SK-N-MC (cell line): Measurements from ENCODE around the gene ELFN2.

Source experiments
- DNase-seq: peaks from one replicate; pipeline ENCODE4 v3.0.0-alpha.2; 2011; ENCODE audit warnings: low read depth, low spot score
- H3K27ac ChIP-seq: fragments of 200-600 bp; sonication (generic); 2 replicates; pipeline ENCODE4 v1.5.1; 2016; ENCODE audit warnings: mixed run types
- H3K36me3 ChIP-seq: fragments of 200-600 bp; sonication (generic); 2 replicates; pipeline ENCODE4 v1.6.1; 2017; ENCODE audit warnings: antibody characterized with exemption, low read length, mixed read lengths; ENCODE audit not compliant: insufficient read depth
- H3K4me3 ChIP-seq: fragments of 200-600 bp; sonication (generic); 2 replicates; pipeline ENCODE4 v1.5.1; 2016
- H3K9ac ChIP-seq: fragments of 200-600 bp; sonication (generic); 2 replicates; pipeline ENCODE4 v1.8.0; 2017; ENCODE audit warnings: mixed run types, mixed read lengths; ENCODE audit not compliant: insufficient read length
- H3K9me3 ChIP-seq: fragments of 200-600 bp; sonication (generic); 2 replicates; pipeline ENCODE4 v1.6.1; 2017; ENCODE audit warnings: low read depth, mild to moderate bottlenecking, antibody characterized with exemption, low read length, moderate library complexity, mixed read lengths
- EZH2 ChIP-seq: fragments of 200-600 bp; sonication (generic); IDR thresholded peaks from one replicate; pipeline ENCODE4 v1.6.1; 2017; ENCODE audit warnings: antibody characterized with exemption
- FOXP2 ChIP-seq: optimal IDR thresholded peaks from 2 replicates; pipeline ENCODE3; 2011; ENCODE audit warnings: mild to moderate bottlenecking, moderate library complexity; ENCODE audit not compliant: insufficient read depth; ENCODE audit errors: extremely low read length, control extremely low read depth
- POLR2AphosphoS5 ChIP-seq: IDR thresholded peaks from 2 replicates; pipeline ENCODE4 v1.6.1; 2012; ENCODE audit warnings: mild to moderate bottlenecking, low read depth, low read length, borderline replicate concordance

ELFN2 gene

DNA sequence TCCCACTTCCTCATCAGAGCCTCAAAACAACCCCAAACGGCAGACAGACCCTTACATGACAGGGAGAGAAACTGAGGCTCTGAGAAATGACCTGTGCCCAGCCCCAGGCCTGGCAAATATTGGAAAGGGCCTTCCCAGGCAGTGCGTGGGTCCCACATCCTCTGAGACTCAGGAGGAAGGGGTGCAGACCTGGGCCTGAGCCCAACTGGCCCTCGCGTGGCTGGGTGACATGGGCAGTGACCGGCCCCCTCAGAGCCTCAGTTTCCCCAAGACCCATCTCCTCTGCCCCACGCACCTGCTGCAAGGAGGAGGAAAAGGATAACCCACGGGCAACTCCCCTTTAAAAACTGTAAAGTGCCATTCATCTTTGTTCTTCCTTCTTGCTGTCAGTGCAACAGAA, 35.6 kb downstream of the ELFN2 start:
- TF ChIP-seq EZH2 (no peak), FOXP2 (no peak), POLR2AphosphoS5 (no peak)
- H3K36me3 ChIP-seq, result no peaks in the 10 kb centered on the region
- no peaks in the 10 kb centered on the region for H3K9me3 ChIP-seq
- H3K9ac ChIP-seq, result no peak overlapping the region
- no peak for DNase-seq
- H3K4me3 ChIP-seq, result no peak overlapping the region
- no peak overlapping the region for H3K27ac ChIP-seq

- no peak overlapping the region for H3K4me3 ChIP-seq
- DNase-seq, result no peak
- H3K27ac ChIP-seq, result no peak overlapping the region
- no peak overlapping the region for H3K9ac ChIP-seq
- H3K9me3 ChIP-seq, result no peaks in the 10 kb centered on the region
- no peaks in the 10 kb centered on the region for H3K36me3 ChIP-seq
- TF ChIP-seq FOXP2 (no peak), EZH2 (no peak), POLR2AphosphoS5 (no peak)
These were observed 37.2 kb downstream of the ELFN2 start for GRCh38 chr22:37390075-37390474.

- Histone ChIP-seq H3K9ac (no peak overlapping the region), H3K4me3 (no peak overlapping the region), H3K9me3 (no peaks in the 10 kb centered on the region), H3K36me3 (no peaks in the 10 kb centered on the region), H3K27ac (no peak overlapping the region)
- DNase-seq, result no peak
- no peak for TF ChIP-seq POLR2AphosphoS5
- TF ChIP-seq FOXP2, result no peak
- no peak for TF ChIP-seq EZH2
These were observed 38.7 kb downstream of the ELFN2 start for GRCh38 chr22:37388538-37388937.

DNA sequence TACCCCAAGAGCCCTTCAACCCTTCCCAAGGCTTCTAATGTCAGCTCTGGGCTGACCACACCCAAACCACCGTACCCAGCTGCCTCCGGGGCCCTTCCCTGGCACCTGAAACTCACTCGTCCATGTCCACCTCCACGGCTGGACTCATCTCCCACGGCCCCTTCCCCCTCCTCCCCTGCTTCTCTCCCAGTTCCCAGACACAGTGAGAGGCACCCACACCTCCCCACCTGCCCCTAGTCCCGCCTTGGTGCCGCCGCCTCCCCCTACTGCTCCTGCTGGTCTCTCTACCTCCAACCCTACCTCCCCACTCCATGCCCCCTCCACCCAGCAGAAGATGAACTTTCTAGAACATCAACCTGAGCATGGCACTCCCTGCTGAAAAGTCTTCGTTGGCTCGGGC, 39.5 kb downstream of the ELFN2 start:
- Histone ChIP-seq H3K36me3 (no peaks in the 10 kb centered on the region), H3K4me3 (no peak overlapping the region), H3K9me3 (no peaks in the 10 kb centered on the region), H3K27ac (no peak overlapping the region), H3K9ac (no peak overlapping the region)
- DNase-seq, result no peak
- no peak for TF ChIP-seq EZH2
- no peak for TF ChIP-seq POLR2AphosphoS5
- no peak for TF ChIP-seq FOXP2

DNA sequence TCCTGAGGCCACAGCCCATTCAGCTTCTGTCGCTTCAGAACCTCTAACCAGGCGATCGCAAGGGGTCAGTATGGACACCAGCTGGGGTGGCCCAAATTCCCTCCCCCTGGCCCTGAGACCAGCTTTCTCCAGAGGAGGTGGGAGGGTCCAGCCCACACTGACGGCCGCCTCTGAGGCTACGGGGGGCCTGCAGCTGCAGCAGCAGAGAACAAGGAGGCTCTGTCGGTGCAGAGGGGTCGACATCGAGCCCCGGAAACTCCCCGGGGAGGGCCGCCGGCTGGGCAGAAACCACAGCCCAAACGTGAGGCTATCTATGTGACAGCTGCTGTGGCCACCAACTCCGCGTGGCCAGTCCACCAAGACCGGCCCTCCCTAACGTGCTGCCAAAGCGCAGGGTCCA, 40.8 kb downstream of the ELFN2 start:
- H3K9ac ChIP-seq, result no peak overlapping the region
- no peak overlapping the region for H3K27ac ChIP-seq
- no peak overlapping the region for H3K4me3 ChIP-seq
- H3K36me3 ChIP-seq, result no peaks in the 10 kb centered on the region
- TF ChIP-seq POLR2AphosphoS5, result no peak
- TF ChIP-seq EZH2, result no peak
- TF ChIP-seq FOXP2, result no peak
- no peak for DNase-seq
- no peaks in the 10 kb centered on the region for H3K9me3 ChIP-seq

DNA sequence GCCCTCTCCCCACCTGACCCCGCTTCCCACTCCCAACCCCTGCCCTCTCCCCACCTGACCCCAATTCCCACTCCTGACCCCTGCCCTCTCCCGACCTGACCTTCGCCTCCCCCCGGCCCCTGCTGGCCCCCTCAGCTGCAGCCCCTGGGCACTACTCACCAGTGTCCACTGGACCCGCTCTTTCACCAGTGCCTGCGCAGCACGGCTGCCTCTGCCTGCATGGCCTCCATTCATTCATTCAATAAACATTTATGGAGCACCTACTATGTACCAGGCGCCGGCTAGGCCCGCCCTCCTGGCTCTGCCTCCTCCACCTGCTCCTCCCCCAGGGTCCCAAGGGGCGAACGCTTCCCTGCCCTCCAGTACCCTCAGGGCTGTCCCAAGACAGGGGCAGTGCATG, 42.6 kb downstream of the ELFN2 start:
- no peaks in the 10 kb centered on the region for H3K9me3 ChIP-seq
- no peak for DNase-seq

DNA sequence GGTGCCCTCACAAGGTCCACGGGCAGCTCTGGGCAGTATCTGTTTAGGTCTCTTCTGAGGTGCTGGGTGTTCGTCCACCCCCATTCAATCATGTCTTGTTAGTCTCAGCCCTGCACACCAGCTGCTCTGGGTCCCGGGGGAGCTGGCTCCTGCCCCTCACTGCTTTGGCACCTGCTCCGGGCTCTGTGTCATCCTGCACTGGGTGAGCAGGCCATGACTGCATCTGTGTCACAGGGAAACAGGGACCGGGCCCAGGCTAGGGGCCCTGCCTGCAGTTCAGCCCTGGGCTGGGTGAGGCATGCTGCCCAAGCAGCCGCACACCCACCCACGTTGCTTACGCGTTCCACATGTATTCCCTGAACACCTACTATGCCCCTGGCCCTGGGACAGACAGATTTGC, 43.9 kb downstream of the ELFN2 start:
- no peaks in the 10 kb centered on the region for H3K9me3 ChIP-seq
- TF ChIP-seq FOXP2 (no peak), POLR2AphosphoS5 (no peak), EZH2 (no peak)
- no peak for DNase-seq
- no peak overlapping the region for H3K9ac ChIP-seq
- H3K27ac ChIP-seq, result no peak overlapping the region
- H3K4me3 ChIP-seq, result no peak overlapping the region
- no peaks in the 10 kb centered on the region for H3K36me3 ChIP-seq

More for the DNA sequence above, 42.6 kb downstream of the ELFN2 start:
- H3K9ac ChIP-seq, result no peak overlapping the region
- no peak for TF ChIP-seq EZH2
- TF ChIP-seq POLR2AphosphoS5, result no peak
- TF ChIP-seq FOXP2, result no peak
- H3K36me3 ChIP-seq, result no peaks in the 10 kb centered on the region
- no peak overlapping the region for H3K27ac ChIP-seq
- no peak overlapping the region for H3K4me3 ChIP-seq

DNA sequence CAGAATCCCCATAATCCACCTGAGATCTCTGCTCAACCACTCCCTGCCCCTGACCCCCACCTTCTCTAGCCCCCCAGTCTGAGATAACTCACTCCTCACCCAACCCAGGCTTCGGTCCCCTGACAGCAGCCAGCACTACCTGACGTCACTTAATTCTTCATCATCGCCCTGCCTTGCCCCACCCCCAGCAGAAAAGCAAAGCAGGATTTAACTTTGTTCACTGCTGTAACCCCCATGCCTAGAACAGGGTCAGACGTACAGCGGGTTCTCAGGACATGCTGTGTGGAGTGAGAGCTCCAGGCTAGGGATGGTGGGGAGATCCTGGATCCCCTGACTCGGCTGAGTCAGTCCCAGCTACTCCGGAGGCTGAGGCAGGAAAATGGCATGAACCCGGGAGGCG, 45.8 kb downstream of the ELFN2 start:
- TF ChIP-seq FOXP2 (no peak), EZH2 (no peak), POLR2AphosphoS5 (no peak)

DNA sequence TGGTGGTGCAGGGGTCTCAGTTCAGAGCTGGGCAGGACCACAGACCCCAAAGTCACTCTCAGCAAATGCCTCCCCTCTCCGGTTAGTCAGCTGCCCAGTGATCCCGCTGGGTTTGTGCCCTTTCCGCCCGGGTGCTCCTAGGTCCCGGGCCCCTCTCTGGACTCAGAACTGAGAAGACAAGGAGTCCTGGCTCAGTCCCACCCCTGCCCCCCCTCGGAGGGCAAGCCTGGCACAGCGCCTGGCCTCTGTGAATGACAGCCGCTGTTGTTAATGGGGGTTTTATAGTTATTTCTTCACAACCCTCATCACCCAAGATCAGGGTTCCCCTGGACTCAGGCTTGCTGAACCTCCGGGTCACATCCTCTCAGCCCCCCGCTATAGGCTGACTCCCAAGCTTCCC, 47.6 kb downstream of the ELFN2 start:
- no peaks in the 10 kb centered on the region for H3K9me3 ChIP-seq
- no peaks in the 10 kb centered on the region for H3K36me3 ChIP-seq
- no peak for TF ChIP-seq EZH2
- no peak for TF ChIP-seq FOXP2
- TF ChIP-seq POLR2AphosphoS5, result no peak
- DNase-seq, result no peak
- no peak overlapping the region for H3K4me3 ChIP-seq
- no peak overlapping the region for H3K27ac ChIP-seq
- H3K9ac ChIP-seq, result no peak overlapping the region

More for the DNA sequence above, 45.8 kb downstream of the ELFN2 start:
- Histone ChIP-seq H3K4me3 (no peak overlapping the region), H3K9ac (no peak overlapping the region), H3K36me3 (no peaks in the 10 kb centered on the region), H3K27ac (no peak overlapping the region), H3K9me3 (no peaks in the 10 kb centered on the region)
- no peak for DNase-seq

GRCh38 chr22:37379085-37379484, 48.2 kb downstream of the ELFN2 start:
- no peaks in the 10 kb centered on the region for H3K9me3 ChIP-seq
- H3K27ac ChIP-seq, result no peak overlapping the region
- DNase-seq, result no peak
- H3K4me3 ChIP-seq, result no peak overlapping the region
- no peak overlapping the region for H3K9ac ChIP-seq
- no peaks in the 10 kb centered on the region for H3K36me3 ChIP-seq
- TF ChIP-seq FOXP2, result no peak
- no peak for TF ChIP-seq EZH2
- TF ChIP-seq POLR2AphosphoS5, result no peak
